GM18870 (cell line): ENCODE data around the gene ADCY1.

Source experiments
- ATAC-seq: cut with Tn5 transposase; IDR thresholded peaks from one replicate; pipeline ENCODE4 v1.9.1; 2021; ENCODE audit warnings: moderate library complexity; ENCODE audit not compliant: unreplicated experiment

ADCY1 gene

GRCh38 chr7:45623157-45623556 is 49.0 kb downstream of the ADCY1 start:
- no peak for ATAC-seq

GRCh38 chr7:45623740-45624391 is 49.7 kb downstream of the ADCY1 start:
- no peak for ATAC-seq

- ATAC-seq = no peak
These were observed 50.2 kb downstream of the ADCY1 start for GRCh38 chr7:45624392-45624760.

GRCh38 chr7:45625067-45625466 is 50.9 kb downstream of the ADCY1 start:
- ATAC-seq = no peak

GRCh38 chr7:45625714-45626440 is 51.7 kb downstream of the ADCY1 start:
- ATAC-seq = no peak

GRCh38 chr7:45626441-45627430 is 52.6 kb downstream of the ADCY1 start:
- no peak for ATAC-seq

GRCh38 chr7:45627691-45628456 is 53.7 kb downstream of the ADCY1 start:
- ATAC-seq = no peak

GRCh38 chr7:45631569-45631968 is 57.4 kb downstream of the ADCY1 start:
- ATAC-seq = no peak

GRCh38 chr7:45636733-45637132 is 62.6 kb downstream of the ADCY1 start:
- ATAC-seq = no peak

- ATAC-seq = no peak
These were observed 64.7 kb downstream of the ADCY1 start for GRCh38 chr7:45638916-45639315.

GRCh38 chr7:45642044-45642443 is 67.9 kb downstream of the ADCY1 start:
- ATAC-seq = no peak

GRCh38 chr7:45643630-45644029 is 69.5 kb downstream of the ADCY1 start:
- ATAC-seq = peak; percentile 72

- ATAC-seq = no peak
These were observed 70.1 kb downstream of the ADCY1 start for GRCh38 chr7:45644237-45644636.

- ATAC-seq = no peak
These were observed 71.2 kb downstream of the ADCY1 start for GRCh38 chr7:45645141-45645969.

GRCh38 chr7:45646207-45646821 is 72.1 kb downstream of the ADCY1 start:
- ATAC-seq = no peak

GRCh38 chr7:45646996-45647825 is 73.0 kb downstream of the ADCY1 start:
- ATAC-seq = no peak

GRCh38 chr7:45647967-45648670 is 74.0 kb downstream of the ADCY1 start:
- no peak for ATAC-seq

GRCh38 chr7:45648671-45648995 is 74.5 kb downstream of the ADCY1 start:
- ATAC-seq = no peak
